Tibial artery (tissue), 4 donors: Measurements from ENCODE around the gene ALDH9A1.
"Not testable (repeated sequence)": the region's sequence is repeated elsewhere in the genome, so short reads cannot be mapped to it uniquely, and the experiment has no call there.

ENCODE experiments used
- DNase-seq, 2 donors: peaks; one replicate each; pipeline ENCODE4 v3.0.0-alpha.2; 2019
- H3K27ac ChIP-seq, 2 donors: fragments of 200-600 bp; sonication (generic) in 1 of 2; 1 replicate in 1 of 2; 2 replicates in 1 of 2; pipeline ENCODE4 v1.5.1; 2018 to 2019; ENCODE audit warnings: mild to moderate bottlenecking in 1 of 2
- H3K27me3 ChIP-seq, 2 donors: fragments of 200-600 bp; sonication (generic) in 1 of 2; one replicate each; pipeline versions ENCODE4 v1.5.1 to v1.6.0; 2016 to 2019
- H3K36me3 ChIP-seq, 3 donors: fragments of 200-600 bp; sonication (generic) in 2 of 3; one replicate each; pipeline ENCODE4 v1.5.1; 2016 to 2019; ENCODE audit warnings: mild to moderate bottlenecking in 2 of 3
- H3K4me1 ChIP-seq, 4 donors: fragments of 200-600 bp; sonication (generic) in 2 of 4; 1 replicate in 3 of 4; 2 replicates in 1 of 4; pipeline ENCODE4 v1.5.1; 2016 to 2019
- H3K4me3 ChIP-seq, 2 donors: fragments of 200-600 bp; sonication (generic) in 1 of 2; 1 replicate in 1 of 2; 2 replicates in 1 of 2; pipeline ENCODE4 v1.5.1; 2018 to 2019; ENCODE audit warnings: mild to moderate bottlenecking in 2 of 2
- H3K9me3 ChIP-seq, 3 donors: fragments of 200-600 bp; sonication (generic) in 1 of 3; one replicate each; pipeline ENCODE4 v1.5.1; 2016 to 2019
- intact Hi-C: fragments of 100-400 bp; cut with DNase I; formaldehyde crosslinking; loops from one replicate; pipeline ENCODE4 v1.15.0; 2023; ENCODE audit warnings: low total_unique reads
- TF ChIP-seq, protein P1 (sequence below), 2 experiments: fragments of 200-600 bp in 1 of 2; fragments of 450-650 bp in 1 of 2; IDR thresholded peaks; one replicate each; pipeline ENCODE4 v1.5.1; 2017 to 2019; ENCODE audit warnings: antibody characterized with exemption in 2 of 2, mild to moderate bottlenecking in 1 of 2, moderate library complexity in 1 of 2

Gene ALDH9A1

DNA sequence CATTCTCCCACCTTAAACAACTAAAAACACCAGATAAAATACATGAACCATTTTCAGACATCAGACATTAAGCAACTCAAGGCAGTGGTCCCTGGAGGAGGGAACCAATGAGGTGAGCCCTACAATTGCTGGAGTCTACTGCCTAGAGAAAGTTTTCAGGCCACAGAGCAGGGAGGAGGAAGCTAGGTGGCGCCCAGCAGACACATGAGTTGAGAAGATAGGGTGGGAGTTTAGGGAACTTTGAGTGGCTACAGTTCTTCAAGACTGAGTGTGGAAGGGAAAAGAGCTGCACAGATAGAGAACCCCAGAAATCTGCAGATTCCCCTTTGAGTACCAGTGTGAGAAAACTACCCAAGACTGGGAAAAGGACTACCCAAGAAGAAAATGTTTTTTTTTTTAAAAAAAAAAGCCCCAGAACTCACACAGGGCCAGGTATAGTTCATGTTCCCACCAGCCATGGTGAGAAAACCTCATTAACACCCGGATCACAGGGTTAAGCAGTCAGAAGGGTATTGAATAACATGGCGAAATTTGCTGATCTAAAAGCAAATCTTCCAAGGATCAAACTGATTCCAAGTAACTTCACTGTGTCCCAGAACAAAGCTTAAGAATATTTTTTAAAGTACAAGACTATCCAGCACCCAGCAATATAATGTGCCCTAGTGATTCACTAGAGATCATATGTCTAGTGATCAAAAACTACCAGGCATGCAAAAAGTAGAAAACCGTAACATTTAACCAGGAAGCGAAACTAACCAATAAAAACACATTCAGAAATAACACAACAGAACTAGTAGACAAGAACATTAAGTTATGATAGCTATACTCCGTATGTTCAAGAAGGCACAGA, 12.0 kb downstream of the ALDH9A1 start:
- Histone ChIP-seq H3K9me3 (no peaks in the 10 kb centered on the region), H3K4me1 (no peaks in the 10 kb centered on the region), H3K27ac (no peak overlapping the region), H3K36me3 (peaks cover 22 to 31% (median 29%) of the 10 kb centered on the region in 3 donors), H3K27me3 (no peaks in the 10 kb centered on the region), H3K4me3 (no peak overlapping the region)
- intact Hi-C loops: no loop called here
- no peak for DNase-seq
- TF ChIP-seq, protein P1, sequence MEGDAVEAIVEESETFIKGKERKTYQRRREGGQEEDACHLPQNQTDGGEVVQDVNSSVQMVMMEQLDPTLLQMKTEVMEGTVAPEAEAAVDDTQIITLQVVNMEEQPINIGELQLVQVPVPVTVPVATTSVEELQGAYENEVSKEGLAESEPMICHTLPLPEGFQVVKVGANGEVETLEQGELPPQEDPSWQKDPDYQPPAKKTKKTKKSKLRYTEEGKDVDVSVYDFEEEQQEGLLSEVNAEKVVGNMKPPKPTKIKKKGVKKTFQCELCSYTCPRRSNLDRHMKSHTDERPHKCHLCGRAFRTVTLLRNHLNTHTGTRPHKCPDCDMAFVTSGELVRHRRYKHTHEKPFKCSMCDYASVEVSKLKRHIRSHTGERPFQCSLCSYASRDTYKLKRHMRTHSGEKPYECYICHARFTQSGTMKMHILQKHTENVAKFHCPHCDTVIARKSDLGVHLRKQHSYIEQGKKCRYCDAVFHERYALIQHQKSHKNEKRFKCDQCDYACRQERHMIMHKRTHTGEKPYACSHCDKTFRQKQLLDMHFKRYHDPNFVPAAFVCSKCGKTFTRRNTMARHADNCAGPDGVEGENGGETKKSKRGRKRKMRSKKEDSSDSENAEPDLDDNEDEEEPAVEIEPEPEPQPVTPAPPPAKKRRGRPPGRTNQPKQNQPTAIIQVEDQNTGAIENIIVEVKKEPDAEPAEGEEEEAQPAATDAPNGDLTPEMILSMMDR (IDR thresholded peaks at IDR 0.05): no peak

DNA sequence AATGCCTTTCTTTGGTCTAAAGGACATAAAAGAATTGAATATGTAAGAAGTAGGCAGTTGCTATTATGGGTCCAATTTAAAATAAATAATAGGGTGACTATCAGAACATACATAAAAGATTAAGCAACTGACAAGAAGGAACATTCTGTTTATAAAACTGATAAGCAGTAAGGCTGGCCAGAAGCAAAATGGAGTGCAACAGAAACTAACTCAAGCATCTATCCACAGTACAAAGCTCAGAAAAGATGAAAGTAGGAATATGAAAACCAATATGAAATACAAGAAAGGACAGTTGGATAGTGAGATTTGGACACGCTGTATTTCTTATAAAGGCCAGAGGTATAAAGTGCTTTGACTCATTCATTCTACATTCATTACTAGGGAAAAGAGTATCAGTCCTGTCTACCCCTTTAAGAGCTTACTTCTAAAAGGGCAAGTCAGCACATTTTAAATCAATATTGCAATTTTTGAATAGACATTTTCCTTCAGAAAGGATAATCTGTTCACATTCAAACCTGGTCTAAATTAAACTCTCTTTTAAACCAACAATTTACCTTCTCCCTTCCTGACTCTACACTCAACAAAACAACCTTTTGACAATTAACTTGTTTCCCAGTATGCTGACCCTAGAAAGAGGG, 14.4 kb downstream of the ALDH9A1 start:
- Histone ChIP-seq H3K27ac (no peak overlapping the region), H3K4me1 (no peaks in the 10 kb centered on the region), H3K36me3 (peaks cover 22 to 44% (median 40%) of the 10 kb centered on the region in 3 donors), H3K9me3 (no peaks in the 10 kb centered on the region), H3K27me3 (no peaks in the 10 kb centered on the region), H3K4me3 (no peak overlapping the region)
- TF ChIP-seq, protein P1 (IDR thresholded peaks at IDR 0.05): no peak
- no peak for DNase-seq
- intact Hi-C loops: no loop called here

DNA sequence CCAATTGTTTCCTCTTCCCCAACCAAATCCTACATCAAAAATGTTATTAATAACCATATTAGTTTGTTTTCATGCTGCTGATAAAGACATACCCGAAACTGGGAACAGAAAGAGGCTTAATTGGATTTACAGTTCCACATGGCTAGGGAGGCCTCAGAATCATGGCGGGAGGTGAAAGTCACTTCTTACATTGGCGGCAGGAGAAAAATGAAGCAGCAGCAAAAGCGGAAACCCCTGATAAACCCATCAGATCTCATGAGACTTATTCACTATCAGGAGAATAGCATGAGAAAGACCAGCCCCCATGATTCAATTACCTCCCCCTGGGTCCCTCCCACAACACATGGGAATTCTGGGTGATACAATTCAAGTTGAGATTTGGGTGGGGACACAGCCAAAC, 17.6 kb downstream of the ALDH9A1 start:
- H3K4me1 ChIP-seq, H3K4me3 ChIP-seq, DNase-seq, H3K9me3 ChIP-seq, H3K27me3 ChIP-seq, H3K27ac ChIP-seq, intact Hi-C loops: not testable (repeated sequence)
- peaks cover 29 to 74% (median 66%) of the 10 kb centered on the region in 3 donors for H3K36me3 ChIP-seq

DNA sequence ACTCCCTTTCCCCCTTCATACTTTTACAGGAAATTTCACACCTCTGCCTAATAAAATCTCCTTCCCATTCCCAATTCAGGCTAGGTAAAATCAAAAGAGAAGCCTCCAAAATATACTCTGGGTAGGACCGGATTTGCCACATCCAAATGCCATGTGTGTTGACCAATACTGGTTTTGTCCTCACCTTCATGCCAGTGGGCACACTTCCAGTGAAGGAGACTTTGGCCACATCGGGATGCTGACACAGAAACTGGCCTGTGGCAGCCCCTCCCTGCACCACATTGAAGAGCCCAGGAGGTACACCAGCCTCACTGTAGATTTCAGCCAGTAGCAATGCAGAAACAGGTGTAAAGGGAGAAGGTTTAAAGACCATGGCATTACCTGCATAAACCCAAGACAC, 18.1 kb downstream of the ALDH9A1 start:
- no peak for DNase-seq
- Histone ChIP-seq H3K36me3 (peaks cover 33 to 79% (median 67%) of the 10 kb centered on the region in 3 donors), H3K27me3 (no peaks in the 10 kb centered on the region), H3K27ac (no peak overlapping the region), H3K4me3 (no peak overlapping the region), H3K9me3 (no peaks in the 10 kb centered on the region), H3K4me1 (no peaks in the 10 kb centered on the region)
- intact Hi-C loops: no loop called here
- TF ChIP-seq, protein P1 (IDR thresholded peaks at IDR 0.05): no peak

DNA sequence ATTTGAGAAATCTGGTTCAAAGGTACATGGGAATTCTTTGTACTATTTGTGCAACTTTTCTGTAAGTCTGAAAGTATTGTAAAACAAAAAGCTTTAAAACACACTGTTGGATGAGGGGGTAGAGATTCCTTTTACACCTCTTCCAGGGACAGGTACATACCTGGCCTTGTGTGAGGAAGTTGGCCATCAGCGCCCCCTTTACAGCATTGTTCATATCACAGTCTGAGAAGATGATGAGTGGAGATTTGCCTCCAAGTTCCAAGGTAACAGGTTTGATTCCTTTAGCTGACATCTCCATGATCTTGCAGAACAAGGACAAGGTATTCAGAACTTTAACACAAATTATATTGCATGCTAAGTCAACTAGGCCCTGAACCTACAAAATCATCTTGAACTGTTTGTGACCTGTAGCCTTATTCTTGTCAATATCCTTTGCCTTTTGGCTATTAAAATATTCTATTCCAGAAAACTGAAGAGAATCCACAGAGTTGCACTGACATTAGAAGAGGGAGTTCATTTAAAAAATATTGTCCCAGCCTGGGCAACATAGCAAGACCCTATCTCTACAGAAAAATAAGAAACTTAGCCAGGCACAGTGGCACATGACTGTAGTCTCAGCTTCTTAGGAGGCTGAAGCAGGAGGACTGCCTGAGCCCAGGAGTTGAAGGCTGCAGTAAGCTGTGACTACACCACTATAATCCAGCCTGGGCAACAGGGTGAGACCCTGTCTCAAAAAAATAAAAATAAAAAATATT, 18.9 kb downstream of the ALDH9A1 start:
- no peak overlapping the region for H3K4me3 ChIP-seq
- TF ChIP-seq, protein P1 (IDR thresholded peaks at IDR 0.05): no peak
- H3K27me3 ChIP-seq: no peaks in the 10 kb centered on the region
- H3K9me3 ChIP-seq: no peaks in the 10 kb centered on the region
- H3K4me1 ChIP-seq: no peaks in the 10 kb centered on the region
- no peak overlapping the region for H3K27ac ChIP-seq
- H3K36me3 ChIP-seq: peaks cover 33 to 80% (median 67%) of the 10 kb centered on the region in 3 donors
- DNase-seq: no peak
- intact Hi-C loops: no loop called here
